Measurements from ENCODE around the gene MEIS2.

The MEIS2 gene

DNA sequence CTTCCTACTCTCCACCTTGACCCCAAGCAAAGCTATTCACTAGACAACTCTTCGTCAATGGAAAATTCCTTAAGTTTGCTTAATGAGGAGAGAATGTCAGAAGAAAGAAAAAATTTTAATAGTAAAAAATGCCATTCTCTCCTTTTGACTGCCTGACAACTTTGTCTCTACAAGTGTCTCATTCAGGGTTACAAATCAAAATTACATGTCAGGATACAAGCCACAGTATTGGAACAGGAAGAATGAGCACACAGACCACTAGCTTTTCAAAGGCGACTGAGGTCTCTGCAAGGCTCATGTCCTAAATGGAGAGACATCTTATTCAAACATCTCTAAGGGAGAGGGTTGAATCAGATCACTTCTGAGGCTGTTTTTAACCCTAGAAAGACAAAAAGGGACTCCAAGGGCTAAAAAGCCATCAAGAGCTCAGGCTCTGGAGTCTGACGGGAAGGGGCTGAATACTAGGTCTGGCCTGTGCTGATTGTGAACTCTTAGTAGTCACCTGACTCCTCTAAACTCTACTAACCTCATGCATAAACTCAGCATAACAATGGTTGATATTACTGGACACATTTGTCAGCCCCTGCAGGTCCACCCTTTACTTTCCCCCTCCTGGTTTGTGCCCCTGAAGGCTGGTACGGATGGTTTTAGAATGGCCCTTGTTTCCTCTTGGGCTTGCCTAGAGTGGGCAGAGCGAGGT, 12.8 kb upstream of the MEIS2 start:
- no peak for DNase-seq (ENCODE audit: low spot score)

DNA sequence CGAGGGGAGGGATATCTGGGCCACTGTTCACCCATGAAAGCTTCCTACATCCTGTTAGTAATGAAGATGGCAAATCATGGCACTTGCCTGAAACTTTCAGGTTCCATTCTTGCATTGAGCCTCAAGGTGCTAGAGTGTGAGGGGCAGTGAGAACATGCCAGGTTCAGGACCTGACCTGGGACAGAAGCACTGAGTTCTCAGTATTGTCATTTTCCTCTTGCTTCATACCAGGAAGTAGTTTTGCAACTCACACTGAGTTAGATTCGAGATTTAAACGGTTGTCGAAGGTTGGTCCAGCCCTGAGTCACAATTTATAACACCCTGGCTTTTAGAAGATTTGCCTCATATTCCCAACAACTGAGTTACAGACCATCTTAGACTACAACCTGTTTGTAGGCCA, 11.8 kb upstream of the MEIS2 start:
- DNase-seq (ENCODE audit: low spot score): no peak

DNA sequence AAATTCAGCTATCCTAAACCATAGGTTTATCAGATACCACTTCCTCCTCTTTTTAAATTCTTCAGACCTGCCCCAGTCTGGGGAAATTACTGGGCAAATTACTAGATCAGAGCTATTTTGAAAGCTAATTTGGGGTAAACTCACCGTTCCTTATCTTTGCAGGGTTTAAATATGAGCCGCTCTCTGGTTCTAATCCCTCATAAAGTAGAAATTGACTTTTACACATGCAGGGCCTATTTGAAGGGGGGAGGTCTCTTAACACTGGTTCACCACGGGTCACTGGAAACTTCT, 11.0 kb upstream of the MEIS2 start:
- DNase-seq (ENCODE audit: low spot score): no peak

DNA sequence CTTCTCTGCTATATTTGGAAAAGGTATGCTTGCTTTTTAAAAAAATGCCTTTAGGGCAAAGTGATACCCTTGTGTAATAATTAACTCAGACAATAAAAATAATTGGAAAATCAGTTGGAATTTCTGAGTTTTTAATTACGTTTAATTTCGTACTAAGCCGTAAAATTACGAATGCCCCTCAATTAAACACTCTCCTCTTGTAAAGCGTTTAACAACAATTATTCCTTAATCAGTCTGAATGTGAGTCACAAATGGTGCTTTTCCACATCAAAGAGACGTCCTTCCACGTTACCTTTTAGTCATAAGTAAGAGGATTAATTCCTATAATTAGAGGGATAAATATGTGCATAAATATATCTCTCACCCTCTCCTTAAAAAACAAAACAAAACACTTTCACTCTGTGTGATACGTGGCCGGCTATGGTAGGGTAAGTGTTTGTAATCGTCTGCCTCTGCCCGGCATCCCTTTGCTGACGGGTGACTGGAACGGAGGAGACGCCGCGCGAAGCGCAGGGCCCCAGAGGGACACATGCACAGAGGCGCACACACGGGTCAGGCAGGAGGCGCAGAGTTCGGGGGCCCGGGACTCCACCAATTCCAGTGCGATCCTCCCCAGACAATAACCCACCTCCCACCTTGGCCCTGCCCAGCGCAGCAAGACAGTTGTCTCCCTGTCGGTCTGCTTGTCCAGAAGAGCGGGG, 9.7 kb upstream of the MEIS2 start:
- DNase-seq (ENCODE audit: low spot score): no peak

DNA sequence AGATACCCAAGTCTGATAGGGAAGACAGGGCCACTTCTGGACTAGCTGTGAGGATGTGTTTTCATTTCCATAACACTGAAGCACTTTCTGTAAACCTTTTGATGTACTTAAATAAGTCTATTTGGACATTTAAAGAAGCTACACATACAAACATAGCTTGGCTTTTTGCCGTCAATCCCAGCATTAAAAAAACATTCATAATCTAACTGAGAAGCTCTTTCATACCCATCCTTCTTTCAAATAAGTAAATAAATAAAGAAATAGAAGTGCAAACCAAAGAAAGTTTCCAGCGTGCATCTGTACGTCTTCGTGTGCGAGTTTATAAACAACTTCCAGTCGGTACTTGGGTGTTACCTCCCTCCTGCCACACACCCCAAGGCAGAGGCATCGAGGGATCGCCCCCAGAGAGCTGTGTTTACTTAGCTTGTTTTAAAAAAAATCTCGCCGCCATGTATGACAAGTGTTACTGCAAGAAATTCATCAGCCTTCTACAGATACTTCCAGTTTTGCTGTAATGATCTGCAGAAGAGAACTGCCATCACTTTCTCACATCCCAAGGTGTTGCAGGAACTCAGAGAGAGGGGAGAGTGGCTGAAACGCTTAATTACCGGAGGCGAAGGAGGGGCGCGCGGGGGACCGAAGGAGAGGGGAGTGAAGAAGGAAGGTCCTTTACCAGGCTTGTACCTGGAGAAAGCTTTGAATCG, 9.0 kb upstream of the MEIS2 start:
- DNase-seq (ENCODE audit: low spot score): no peak

DNA sequence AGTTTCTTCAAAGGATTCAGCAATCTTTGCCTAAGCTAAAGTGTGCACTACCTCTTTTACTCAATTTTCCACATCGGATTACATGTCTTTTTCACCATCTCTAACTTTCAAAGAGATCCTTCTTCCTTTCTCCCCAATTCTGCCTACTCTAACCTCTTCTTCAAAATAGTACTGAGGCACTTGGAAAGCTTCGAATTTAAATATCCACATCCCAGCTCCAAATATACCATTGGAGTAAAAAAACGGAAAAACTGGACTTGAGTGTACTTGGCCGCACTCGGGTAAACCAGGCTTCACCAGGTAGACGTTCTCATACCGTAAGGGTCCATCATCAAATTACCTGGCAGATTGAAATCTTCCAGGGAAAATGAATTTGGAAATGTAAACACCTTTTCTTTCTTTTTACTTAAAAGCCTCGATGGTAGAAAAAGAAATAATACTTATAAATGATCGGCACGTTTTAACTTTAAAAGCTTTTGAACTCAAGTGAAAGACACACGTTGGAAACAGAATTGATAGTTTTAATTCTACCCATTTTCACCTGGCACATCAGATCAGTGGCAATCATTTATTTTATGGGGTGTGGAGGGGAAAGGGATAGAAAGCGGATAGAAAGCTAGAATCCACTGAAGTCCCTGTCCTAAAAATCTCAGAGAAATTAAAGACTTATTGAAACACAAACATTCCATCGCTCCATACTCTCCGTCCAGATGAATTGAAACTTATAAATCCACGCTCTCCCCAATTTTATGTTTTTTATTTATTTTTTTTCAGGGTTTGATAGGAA, 8.2 kb upstream of the MEIS2 start:
- no peak for DNase-seq (ENCODE audit: low spot score)

DNA sequence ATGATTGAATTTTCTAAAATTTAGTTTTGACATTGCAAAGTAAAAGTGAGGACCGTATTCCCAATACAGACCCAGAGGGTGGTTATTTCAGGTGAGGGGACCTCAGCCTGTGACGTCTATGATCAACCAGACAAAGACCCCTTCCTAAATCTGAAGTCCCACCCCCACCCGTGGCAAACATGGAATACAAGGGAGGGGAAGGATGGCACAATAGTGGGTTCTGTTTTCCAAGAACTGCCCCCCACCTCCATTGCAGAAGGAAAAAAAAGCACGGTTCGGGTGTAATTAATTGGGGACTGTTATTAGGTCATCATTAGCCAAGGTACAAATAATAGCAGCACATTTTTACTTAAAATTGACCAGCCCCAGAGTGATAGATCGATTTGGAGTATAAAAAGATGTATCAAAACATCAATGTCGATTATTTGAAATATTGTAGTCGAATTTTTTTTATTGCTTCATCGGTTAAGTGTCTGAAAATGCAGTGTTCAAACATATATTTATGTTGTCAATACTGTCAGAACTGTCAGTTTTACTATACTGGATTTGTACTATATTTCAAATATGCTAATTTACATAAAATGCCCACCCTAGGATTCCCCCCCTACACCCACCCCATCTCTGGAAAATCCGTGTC, 7.5 kb upstream of the MEIS2 start:
- DNase-seq (ENCODE audit: low spot score): no peak

DNA sequence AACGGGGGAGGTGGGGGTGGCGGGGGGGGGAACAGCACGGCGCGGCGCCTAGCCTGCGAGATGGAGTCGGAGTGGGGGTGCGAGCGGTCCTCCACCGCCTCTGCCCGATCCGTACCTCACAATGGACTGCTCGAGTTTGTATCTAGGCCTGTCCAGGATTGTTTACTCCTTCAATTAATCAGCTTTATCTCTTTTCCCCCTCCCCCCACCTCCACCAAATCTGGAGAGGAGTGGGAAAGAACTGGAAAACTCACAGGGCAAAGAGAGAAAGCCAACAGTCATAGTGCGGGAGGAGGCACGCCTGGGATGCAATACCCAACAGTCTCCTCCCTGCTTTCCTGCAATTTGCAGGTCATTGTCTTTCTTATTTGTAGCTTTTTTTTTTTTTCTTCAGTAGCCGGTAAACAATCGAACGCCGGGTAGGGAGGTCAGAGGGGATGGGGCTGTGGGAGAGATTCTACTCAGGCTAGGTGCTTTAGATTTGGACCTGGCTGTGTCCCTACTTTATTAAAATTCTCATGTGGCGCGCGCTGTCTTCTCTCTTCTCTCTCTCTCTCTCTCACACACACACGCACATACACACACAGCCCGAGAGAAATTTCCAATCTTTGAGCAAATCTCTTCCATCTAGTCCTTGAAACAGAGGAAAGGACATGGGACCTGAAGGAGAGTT, 6.9 kb upstream of the MEIS2 start:
- no peak for DNase-seq (ENCODE audit: low spot score)

DNA sequence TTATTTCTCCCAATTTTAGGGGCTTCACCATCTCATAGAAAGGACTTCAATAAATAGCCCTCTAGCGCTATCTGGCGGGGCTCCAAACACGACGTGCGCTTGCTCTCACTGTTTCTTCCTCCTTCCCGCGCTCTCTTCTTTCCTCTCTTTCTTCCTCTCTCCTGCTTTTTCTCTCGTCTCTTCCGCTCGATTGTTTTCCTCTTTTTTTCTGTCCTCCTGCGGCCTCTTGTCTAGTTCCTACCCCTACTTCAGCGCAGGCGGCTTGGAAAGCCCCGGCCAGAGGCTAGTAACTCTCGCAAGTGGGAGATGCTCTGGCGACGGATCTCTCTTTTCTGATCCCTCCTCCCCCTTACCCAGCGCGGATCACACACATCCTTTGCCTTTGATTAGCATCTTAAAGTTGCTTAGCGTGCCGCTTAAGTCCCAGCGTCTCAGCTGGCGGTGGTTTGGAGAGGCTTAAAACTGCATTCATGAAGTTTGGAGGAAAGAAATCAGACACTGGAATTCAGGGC, 6.2 kb upstream of the MEIS2 start:
- no peak for DNase-seq (ENCODE audit: low spot score)

DNA sequence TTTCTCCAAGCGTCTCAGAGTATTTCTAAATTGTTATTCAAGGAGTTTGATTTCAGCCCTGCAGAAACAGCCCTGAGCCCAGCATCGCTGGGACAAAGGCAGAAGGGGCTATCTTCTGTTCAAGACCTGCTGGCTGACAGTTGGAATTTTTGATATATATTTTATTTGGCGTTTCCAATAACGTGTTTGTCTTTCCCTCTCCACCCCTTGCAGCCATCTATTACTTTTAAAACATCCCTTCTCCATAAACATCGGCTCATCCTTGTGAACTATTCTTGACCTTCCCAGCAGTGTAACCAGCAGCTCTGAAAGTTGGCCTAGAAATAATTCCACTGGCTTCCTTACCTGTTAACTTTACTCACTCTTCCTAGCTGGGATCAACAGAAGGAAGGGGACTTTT, 5.5 kb upstream of the MEIS2 start:
- no peak for DNase-seq (ENCODE audit: low spot score)

DNA sequence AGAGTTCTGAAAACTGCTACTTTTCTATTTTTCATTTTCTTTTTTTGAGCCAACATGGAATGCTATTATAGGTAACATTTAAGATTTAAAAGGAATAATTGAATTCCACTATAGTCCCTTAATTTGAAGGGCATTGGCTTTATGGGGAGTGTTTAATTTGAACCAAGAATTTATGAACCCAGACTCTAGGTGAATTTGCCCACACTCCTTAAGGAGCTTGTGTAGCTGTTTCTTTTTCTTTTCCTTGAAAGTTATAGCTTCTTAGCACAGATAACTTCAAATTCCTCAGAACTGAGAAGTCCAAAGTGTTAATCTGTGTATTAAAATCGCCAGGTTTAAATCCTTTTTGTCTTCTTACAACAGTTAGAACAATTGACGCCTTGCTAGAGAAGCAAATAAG, 4.7 kb upstream of the MEIS2 start:
- no peak for DNase-seq (ENCODE audit: low spot score)

DNA sequence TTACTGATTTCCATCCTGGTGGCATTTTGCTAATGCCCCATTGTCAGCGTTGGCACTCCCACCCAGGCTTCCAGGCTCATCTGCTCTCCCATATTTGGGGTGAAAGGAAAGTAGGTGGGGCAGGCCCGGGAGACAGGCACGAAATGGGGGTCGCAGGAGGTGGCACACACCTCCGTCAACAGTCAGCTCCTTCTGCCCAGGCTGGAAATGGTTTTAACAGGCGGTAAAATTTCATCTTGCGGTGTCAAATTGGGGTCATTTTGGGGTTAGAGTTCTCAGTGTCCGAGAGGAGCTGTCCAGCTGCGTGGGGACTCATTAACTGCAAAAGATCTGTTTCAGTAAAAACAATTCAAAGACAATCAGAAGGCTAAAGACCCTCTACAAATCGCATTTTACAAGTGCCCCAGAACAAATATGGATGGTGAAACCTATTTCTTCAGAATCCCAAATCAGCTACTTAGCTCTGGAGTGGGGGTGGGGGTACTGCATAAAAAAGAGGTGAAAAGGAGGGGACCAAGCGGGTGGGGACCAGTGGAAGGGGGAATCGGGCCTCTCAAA, 4.2 kb upstream of the MEIS2 start:
- DNase-seq (ENCODE audit: low spot score): no peak

DNA sequence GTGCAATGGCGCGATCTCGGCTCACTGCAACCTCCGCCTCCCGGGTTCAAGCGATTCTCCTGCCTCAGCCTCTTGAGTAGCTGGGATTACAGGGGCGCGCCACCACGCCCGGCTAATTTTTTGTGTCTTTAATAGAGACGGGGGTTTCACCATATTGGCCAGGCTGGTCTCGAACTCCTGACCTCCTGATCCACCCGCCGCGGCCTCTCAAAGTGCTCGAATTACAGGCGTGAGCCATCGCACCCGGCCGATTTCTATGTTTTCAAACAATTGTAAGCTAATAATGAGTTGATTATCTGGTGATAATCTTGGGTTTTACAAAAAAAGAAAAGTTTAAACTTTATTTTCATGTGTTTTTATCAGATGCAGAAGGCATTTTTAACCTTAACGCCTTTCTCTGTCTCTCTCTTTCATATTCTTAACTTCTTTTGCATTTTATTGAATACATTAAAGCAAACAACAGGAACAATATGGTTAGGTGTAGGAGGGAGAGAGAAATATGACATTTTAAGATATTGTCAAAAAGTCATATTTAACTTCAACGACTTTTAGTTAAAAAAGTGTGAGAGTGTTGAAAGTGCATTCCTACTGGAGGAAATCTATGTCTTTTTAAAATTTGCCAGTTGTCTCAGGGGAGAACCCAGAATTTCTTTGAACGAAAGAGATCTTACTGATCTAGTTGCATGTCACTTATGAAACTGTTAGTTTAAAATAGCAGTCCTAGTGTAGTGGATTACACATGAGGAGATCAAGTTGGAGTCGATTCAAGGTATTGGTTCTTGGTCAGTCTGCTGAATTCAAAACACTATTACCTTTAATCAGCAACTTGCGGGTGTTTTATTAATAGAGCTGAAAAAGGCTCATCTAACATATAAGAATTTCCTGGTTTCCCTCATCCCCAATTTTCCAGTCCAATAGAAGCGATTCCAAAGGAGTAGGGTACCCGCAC, 3.4 kb upstream of the MEIS2 start:
- DNase-seq (ENCODE audit: low spot score): no peak

DNA sequence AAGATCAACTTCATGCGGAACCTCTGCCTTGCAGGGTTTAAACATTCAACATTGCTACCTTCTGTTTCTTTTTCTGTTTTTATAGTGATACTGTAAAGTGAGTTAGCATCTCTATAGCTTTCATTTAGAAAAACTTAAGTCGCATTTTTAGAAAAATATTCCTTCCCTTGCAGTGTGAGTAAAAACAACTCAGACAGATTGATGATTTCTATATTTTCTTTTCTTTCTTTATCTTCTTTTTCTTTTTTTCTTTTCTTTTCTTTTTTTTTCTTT, 2.8 kb upstream of the MEIS2 start:
- no peak for DNase-seq (ENCODE audit: low spot score)

DNA sequence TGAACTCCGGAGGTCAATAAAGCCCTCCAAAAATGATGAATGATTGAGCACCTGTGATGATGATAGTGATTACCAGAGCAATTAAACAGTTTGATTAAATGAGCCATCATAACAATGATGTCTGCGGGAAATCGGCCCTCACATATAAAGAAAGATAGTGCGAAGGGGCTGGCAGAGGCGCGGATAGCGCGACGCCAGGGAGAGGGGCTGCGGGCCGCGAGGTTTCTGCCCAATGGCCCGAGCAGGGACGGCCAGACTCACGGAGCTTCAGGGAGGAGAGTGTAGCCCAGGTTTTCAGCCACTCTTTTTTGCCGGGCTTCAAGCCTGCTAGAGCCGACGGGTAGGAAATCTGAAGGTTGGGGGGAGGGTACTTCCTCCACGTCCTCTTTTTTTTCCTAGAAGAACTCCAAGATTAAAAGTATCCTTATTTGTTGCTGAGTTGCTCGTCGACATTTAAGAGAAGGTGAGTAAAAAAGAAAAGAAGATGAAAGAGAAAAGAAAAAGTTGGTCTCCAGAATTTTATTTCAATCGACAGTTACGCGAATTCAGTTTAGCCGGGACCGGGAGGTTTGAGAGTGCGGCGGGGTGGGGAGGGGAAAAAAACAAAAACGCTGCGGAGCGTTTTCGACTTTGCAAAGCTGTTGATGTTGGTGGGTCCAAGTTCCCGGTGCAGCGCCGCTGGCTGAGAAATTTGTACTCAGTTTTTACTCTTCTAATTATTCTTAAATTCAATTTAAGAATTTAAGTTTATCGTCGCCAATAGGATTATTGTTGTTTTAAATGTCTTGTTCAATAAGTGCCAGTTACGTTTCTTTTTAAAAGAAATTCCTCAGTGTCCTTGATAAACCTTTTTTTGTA, 2.2 kb upstream of the MEIS2 start:
- no peak for DNase-seq (ENCODE audit: low spot score)

DNA sequence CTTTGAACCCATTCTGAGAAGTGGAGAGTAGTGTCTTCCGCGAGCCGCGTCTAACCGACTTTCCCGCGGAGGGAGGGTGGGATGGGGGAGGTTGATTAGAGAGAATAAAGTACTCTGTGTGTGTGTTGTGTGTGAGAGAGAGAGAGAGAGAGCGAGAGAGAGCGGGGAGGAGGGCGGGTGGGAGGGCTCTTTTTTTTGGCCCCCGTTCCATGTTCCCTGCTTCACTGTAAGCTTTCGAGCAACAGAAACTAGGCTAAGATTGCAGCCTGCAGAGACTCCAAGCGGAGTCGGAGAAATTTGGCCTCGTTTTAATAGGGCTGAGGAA, 1.6 kb upstream of the MEIS2 start:
- DNase-seq (ENCODE audit: low spot score): no peak

DNA sequence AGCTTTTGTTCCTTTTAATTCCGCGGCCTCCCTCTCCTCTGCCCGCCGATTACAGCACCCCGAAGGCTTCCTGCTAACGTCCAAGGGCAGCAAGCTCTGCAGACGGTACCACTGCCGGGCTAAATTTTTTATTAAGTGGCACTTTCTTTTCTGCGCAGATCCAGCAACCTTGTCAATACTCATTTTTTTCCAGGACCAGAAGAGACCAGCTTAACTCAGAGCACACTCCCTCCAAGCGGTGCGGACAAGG, 542 bp upstream of the MEIS2 start:
- DNase-seq (ENCODE audit: low spot score): no peak

DNA sequence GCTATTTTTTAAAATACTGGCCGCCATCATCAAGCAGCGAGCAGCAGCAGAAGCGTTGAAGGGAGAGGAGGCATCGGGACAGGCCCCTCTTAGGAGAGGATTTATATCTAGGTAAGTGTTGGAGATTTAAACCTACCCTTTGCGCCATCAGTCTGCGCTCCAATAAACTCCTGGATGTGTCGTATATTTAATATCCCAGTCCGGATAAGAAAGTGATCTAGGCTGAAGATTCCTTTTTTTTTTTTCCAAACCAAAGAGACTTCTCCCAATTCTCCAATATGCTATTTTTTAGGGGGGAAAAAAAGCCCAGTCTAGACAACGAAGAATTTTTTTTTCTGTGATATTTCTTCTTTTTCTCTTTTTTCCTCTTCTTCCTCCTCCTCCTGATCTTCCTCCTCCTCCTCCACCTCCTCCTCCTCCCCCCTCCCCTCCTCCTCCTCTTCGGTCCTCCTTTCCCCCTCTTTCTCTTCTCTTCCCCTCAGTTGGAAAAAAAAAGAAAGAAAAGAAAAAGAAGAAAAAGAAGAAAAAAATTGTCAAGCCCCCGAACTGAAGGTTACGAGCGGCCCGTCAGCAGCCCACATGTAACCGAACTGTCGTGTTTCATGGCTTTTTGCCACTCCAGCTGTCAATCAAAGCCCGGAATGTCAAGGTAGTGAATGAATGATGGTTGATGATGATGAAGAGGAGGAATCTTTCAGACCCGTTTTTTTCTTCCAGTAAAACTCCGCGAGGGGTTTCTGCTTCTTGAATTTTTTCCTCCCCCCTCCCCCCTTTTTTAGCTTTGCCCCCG, 835 bp downstream of the MEIS2 start:
- no peak for DNase-seq (ENCODE audit: low spot score)
